K562 (cell line): ENCODE measurements around the gene LRRTM2. TPM values are rescaled to one million over a fixed set of nuclear protein-coding genes. Genes with fewer than 3 reads are reported as not detected.

Source experiments
- ATAC-seq: fragments of 200-7000 bp; cut with Tn5 transposase; 3 replicates; pipeline ENCODE4 v1.9.1; 2020; ENCODE audit warnings: moderate library complexity
- BruUV-seq: library from RNA; stranded (reverse); fragments of 400-500 nt; replicated peaks from 2 replicates; lab custom pipeline; 2021; lab: Mats Ljungman, UMichigan
- CTCF ChIA-PET: fragments of 300-600 bp; formaldehyde crosslinking; extraction: SDS; loops from one replicate; lab custom pipeline; 2021; ENCODE audit warnings: low intra/inter-chr PET ratio; lab: Yijun Ruan, JAX
- POLR2A ChIA-PET: fragments of 300-600, 350-650 bp; sonication (Branson Sonifier 250); formaldehyde crosslinking; extraction: SDS; loops from one replicate; lab custom pipeline; 2021; ENCODE audit warnings: antibody characterized with exemption, inconsistent platforms; lab: Yijun Ruan, JAX
- DNase-seq, 4 experiments: peaks; one replicate each; pipeline versions ENCODE4 v3.0.0 to v3.0.0-alpha.2; 2011 to 2018; ENCODE audit warnings: low spot score in 3 of 4, mixed read lengths in 3 of 4; ENCODE audit errors: extremely low read depth in 1 of 4
- FAIRE-seq: peaks from 2 replicates; lab custom pipeline; 2011; peaks lifted over from hg19 to GRCh38; lab: Jason Lieb, UNC
- H2AFZ ChIP-seq: 2 replicates; pipeline ENCODE4 v1.6.0; 2011; ENCODE audit warnings: low read depth, low read length, control low read depth, inconsistent platforms
- H3K27ac ChIP-seq: fragments of 200-600 bp; 3 replicates; pipeline ENCODE4 v1.8.0; 2011; ENCODE audit warnings: low read depth, mild to moderate bottlenecking, control low read depth, inconsistent platforms, low read length, moderate library complexity, mixed read lengths; ENCODE audit errors: extremely low read depth
- H3K27me3 ChIP-seq, 2 experiments: fragments of 300-600 bp in 1 of 2; 2 replicates in 1 of 2; 3 replicates in 1 of 2; pipeline versions ENCODE4 v1.6.0 to v1.8.0; 2011; ENCODE audit warnings: inconsistent platforms in 2 of 2, low read length in 2 of 2, mild to moderate bottlenecking in 1 of 2, mixed read lengths in 1 of 2, moderate library complexity in 1 of 2; ENCODE audit not compliant: control insufficient read depth in 2 of 2, insufficient read depth in 2 of 2
- H3K36me3 ChIP-seq: fragments of 300-600 bp; 3 replicates; pipeline ENCODE4 v1.8.0; 2011; ENCODE audit warnings: mild to moderate bottlenecking, low read length, inconsistent platforms; ENCODE audit not compliant: control insufficient read depth, insufficient read depth
- H3K4me1 ChIP-seq, 2 experiments: fragments of 200-600 bp in 1 of 2; replicated peaks in 1 of 2; 2 replicates in 1 of 2; 3 replicates in 1 of 2; pipeline versions ENCODE4 v1.5.1 to v1.8.0; 2011; ENCODE audit warnings: inconsistent platforms in 2 of 2, low read length in 2 of 2, mild to moderate bottlenecking in 1 of 2, mixed read lengths in 1 of 2, moderate library complexity in 1 of 2; ENCODE audit not compliant: control insufficient read depth in 2 of 2, insufficient read depth in 2 of 2
- H3K4me2 ChIP-seq: 2 replicates; pipeline ENCODE4 v1.6.1; 2011; ENCODE audit warnings: low read length, control low read depth, inconsistent platforms, mixed read lengths; ENCODE audit not compliant: insufficient read depth
- H3K4me3 ChIP-seq: fragments of 200-600 bp; sonication (generic), shearing (Covaris generic); 2 replicates; pipeline ENCODE4 v1.5.1; 2016; ENCODE audit warnings: control low read depth, inconsistent platforms
- H3K79me2 ChIP-seq: fragments of 200-600 bp; 3 replicates; pipeline ENCODE4 v1.8.0; 2011; ENCODE audit warnings: low read length, inconsistent platforms; ENCODE audit not compliant: control insufficient read depth, insufficient read depth
- H3K9ac ChIP-seq, 2 experiments: 2 replicates each; pipeline versions ENCODE4 v1.6.0 to v1.6.1; 2011; ENCODE audit warnings: low read depth in 2 of 2, low read length in 2 of 2, control low read depth in 1 of 2, inconsistent platforms in 1 of 2, mild to moderate bottlenecking in 1 of 2, mixed read lengths in 1 of 2; ENCODE audit not compliant: insufficient read depth in 1 of 2
- H3K9me1 ChIP-seq: one replicate; pipeline ENCODE4 v1.6.0; 2011; ENCODE audit warnings: inconsistent platforms, mild to moderate bottlenecking, low read length, moderate library complexity; ENCODE audit not compliant: control insufficient read depth, insufficient read depth
- H3K9me3 ChIP-seq: replicated peaks from 2 replicates; pipeline ENCODE4 v1.5.1; 2011; ENCODE audit warnings: low read depth, low read length, inconsistent platforms; ENCODE audit not compliant: control insufficient read depth, insufficient read depth
- H4K20me1 ChIP-seq: replicated peaks from 2 replicates; pipeline ENCODE4 v1.6.1; 2011; ENCODE audit warnings: low read length, inconsistent platforms, mixed read lengths; ENCODE audit not compliant: control insufficient read depth, insufficient read depth
- FIP1L1 ChIP-seq: fragments of 200-400 bp; formaldehyde crosslinking; IDR thresholded peaks from 2 replicates; pipeline ENCODE4 v1.6.1; 2018; ENCODE audit warnings: mild to moderate bottlenecking, low read depth, low read length; ENCODE audit not compliant: poor library complexity, severe bottlenecking
- MYC ChIP-seq, 2 experiments: fragments of 250-450 bp in 1 of 2; sonication (Bioruptor Pico) in 1 of 2; IDR thresholded peaks; 2 replicates each; pipeline versions ENCODE4 v1.5.1 to v1.6.1; 2012 to 2021; ENCODE audit warnings: low read depth in 2 of 2, borderline replicate concordance in 1 of 2, improper control_type of control experiment in 1 of 2, low read length in 1 of 2, mild to moderate bottlenecking in 1 of 2, moderate library complexity in 1 of 2
- NR2C1 ChIP-seq, 2 experiments: fragments of 450-650 bp; IDR thresholded peaks; 2 replicates each; pipeline ENCODE4 v1.6.1; 2017; ENCODE audit warnings: mild to moderate bottlenecking in 2 of 2, antibody characterized with exemption in 1 of 2, inconsistent platforms in 1 of 2, missing compliant biosample characterization in 1 of 2, missing genetic modification characterization in 1 of 2
- PHF21A ChIP-seq: fragments of 450-650 bp; IDR thresholded peaks from 2 replicates; pipeline ENCODE4 v1.6.1; 2017; ENCODE audit warnings: low read depth, borderline replicate concordance
- SLC30A9 ChIP-seq: fragments of 250-450 bp; sonication (Bioruptor Pico); IDR thresholded peaks from 2 replicates; pipeline ENCODE4 v1.8.0; 2022; ENCODE audit warnings: mild to moderate bottlenecking, moderate library complexity
- THAP7 ChIP-seq: fragments of 250-450 bp; sonication (Bioruptor Pico); IDR thresholded peaks from 2 replicates; pipeline ENCODE4 v1.5.0; 2021
- ZNF75A ChIP-seq: fragments of 450-650 bp; formaldehyde crosslinking; IDR thresholded peaks from 2 replicates; pipeline ENCODE4 v1.4.0; 2020; ENCODE audit warnings: mild to moderate bottlenecking
- WGBS: fragments of 100-300 bp; shearing (Covaris generic); methylation state at CpG from one replicate; pipeline ENCODE4 v1.1.6; 2016; ENCODE audit warnings: low coverage, mixed read lengths; ENCODE audit not compliant: insufficient coverage; ENCODE audit errors: missing lambda C conversion rate; 5-methylcytosine and 5-hydroxymethylcytosine counted together
- in situ Hi-C: fragments of 300-500 bp; cut with MboI; formaldehyde crosslinking; loops from 4 replicates; pipeline ENCODE4 v1.15.0; 2018; ENCODE audit warnings: inconsistent platforms, mixed read lengths
- intact Hi-C: fragments of 100-400 bp; cut with micrococcal nuclease; formaldehyde crosslinking; loops from 2 replicates; pipeline ENCODE4 v1.14.2; 2022
- polyA plus RNA-seq, 8 experiments: library from polyadenylated mRNA; depleted of rRNA in 4 of 8; stranded (reverse) in 5 of 8; unstranded in 3 of 8; fragments of >200 nt; fragmentation: Nextera tagmentation in 2 of 8; fragmentation: Illumina TruSeq in 1 of 8; extraction: Ambion mirVana in 2 of 8; extraction: Trizol in 1 of 8; gene quantifications; 2 replicates each; pipeline versions ENCODE4 v1.2.1 to v1.2.3, GENCODE V29; 2011 to 2014; ENCODE audit warnings: inconsistent platforms in 1 of 8, missing spikeins in 1 of 8
- total RNA-seq, 7 experiments: library from RNA; depleted of rRNA in 6 of 7; stranded (reverse); fragments of >200 nt in 6 of 7; fragmentation: Illumina TruSeq in 2 of 7; extraction: Trizol in 2 of 7; gene quantifications; 2 replicates each; pipeline versions ENCODE4 v1.2.1 to v1.2.3, GENCODE V29; 2011 to 2021; ENCODE audit warnings: low replicate concordance in 1 of 7

Gene LRRTM2
- total and polyA plus RNA-seq, 9 of the 15 experiments (the other 6 are each of a cell fraction or from before 2014, with no cell fraction given) = under 0.01 to 0.07 (median 0.03) TPM; not detected in 4

GRCh38 chr5:138910546-138911185, 35.5 kb upstream of the LRRTM2 start:
- no peak for TF ChIP-seq THAP7
- TF ChIP-seq ZNF75A = no peak
- TF ChIP-seq SLC30A9 (CRISPR knock-in tag) = no peak
- no peak for TF ChIP-seq MYC (IDR thresholded peaks at IDR 0.05; ENCODE audit: low read depth, low read length)
- TF ChIP-seq MYC (CRISPR knock-in tag; IDR thresholded peaks at IDR 0.05; ENCODE audit: borderline replicate concordance, low read depth) = no peak
- TF ChIP-seq FIP1L1 = no peak
- no peak for TF ChIP-seq PHF21A
- no peak for TF ChIP-seq NR2C1 (IDR thresholded peaks at IDR 0.05)
- TF ChIP-seq NR2C1 (tag; IDR thresholded peaks at IDR 0.05) = no peak
- Histone ChIP-seq H3K27me3 (no peaks in the 10 kb centered on the region), H2AFZ (no peak overlapping the region), H4K20me1 (no peaks in the 10 kb centered on the region), H3K9me3 (no peaks in the 10 kb centered on the region), H3K27ac (no peak overlapping the region), H3K36me3 (peaks cover 11% of the 10 kb centered on the region; the same call in 2 of the 3 replicates), H3K4me2 (no peak overlapping the region), H3K9me1 (no peaks in the 10 kb centered on the region), H3K9ac (no peak overlapping the region), H3K79me2 (no peaks in the 10 kb centered on the region), H3K4me3 (no peak overlapping the region), H3K4me1 (peaks cover 0 to 10% of the 10 kb centered on the region in 2 experiments; a peak in 2 of 5 replicates)
- FAIRE-seq (no peak), DNase-seq (no peak), ATAC-seq (no peak)
- 57% methylated on average over 7 of the region's 7 CpGs for WGBS
- intact Hi-C loops = no loop called here
- POLR2A ChIA-PET = interaction anchor here (0.7 to 1.3 kb wide), 2 partner anchors 13 to 338 kb away, joined by 3 read pairs; no protein-coding TSS in a partner anchor
- in situ Hi-C loops = no loop called here
- BruUV-seq = no TSS peak
- CTCF ChIA-PET = no interaction called here
